WTC11 (cell line): ENCODE measurements around the gene CD40. TPM values are rescaled to one million over a fixed set of nuclear protein-coding genes. Genes with fewer than 3 reads are reported as not detected.

ENCODE experiments used
- ATAC-seq: fragments of 200-7000 bp; cut with Tn5 transposase; 2 replicates; pipeline ENCODE4 v1.10.0; 2021; ENCODE audit warnings: mild to moderate bottlenecking, moderate library complexity
- CTCF ChIA-PET: fragments of 300-600 bp; sonication (Branson Sonifier 250); formaldehyde crosslinking; loops from one replicate; lab custom pipeline; 2021; ENCODE audit warnings: antibody characterized with exemption; lab: Charles Lee
- POLR2A ChIA-PET: fragments of 350-600 bp; sonication (Branson Sonifier 250); formaldehyde crosslinking; loops from one replicate; lab custom pipeline; 2021; ENCODE audit warnings: antibody characterized with exemption; lab: Charles Lee
- DNase-seq: peaks from one replicate; pipeline ENCODE4 v3.0.0; 2021; ENCODE audit warnings: low spot score
- H3K27ac Mint-ChIP-seq: 2 replicates; pipeline ENCODE4 v1.8.0; 2021; ENCODE audit warnings: mixed read lengths
- H3K27me3 Mint-ChIP-seq: 2 replicates; pipeline ENCODE4 v1.8.0; 2021; ENCODE audit warnings: low read depth, mild to moderate bottlenecking, moderate library complexity, mixed read lengths
- H3K36me3 Mint-ChIP-seq: 2 replicates; pipeline ENCODE4 v1.8.0; 2021; ENCODE audit warnings: mixed read lengths
- H3K4me1 Mint-ChIP-seq: 2 replicates; pipeline ENCODE4 v1.8.0; 2022; ENCODE audit warnings: mixed read lengths
- H3K4me3 Mint-ChIP-seq: 2 replicates; pipeline ENCODE4 v1.8.0; 2021; ENCODE audit warnings: mild to moderate bottlenecking, moderate library complexity, mixed read lengths
- H3K9me3 Mint-ChIP-seq: 2 replicates; pipeline ENCODE4 v1.8.0; 2021; ENCODE audit warnings: mixed read lengths
- ARID4B ChIP-seq: sonication (generic); formaldehyde crosslinking; IDR thresholded peaks from 2 replicates; pipeline ENCODE4 v1.8.0; 2023; ENCODE audit warnings: missing genetic modification reagents, mild to moderate bottlenecking, borderline replicate concordance
- ATF1 ChIP-seq: sonication (generic); formaldehyde crosslinking; IDR thresholded peaks from 2 replicates; pipeline ENCODE4 v1.8.1; 2023; ENCODE audit warnings: mild to moderate bottlenecking, moderate library complexity, missing genetic modification reagents
- ATF6 ChIP-seq: sonication (generic); formaldehyde crosslinking; IDR thresholded peaks from 2 replicates; pipeline ENCODE4 v1.8.1; 2023; ENCODE audit warnings: mild to moderate bottlenecking, missing genetic modification reagents
- CREM ChIP-seq: sonication (generic); formaldehyde crosslinking; IDR thresholded peaks from 2 replicates; pipeline ENCODE4 v1.8.1; 2022; ENCODE audit warnings: mild to moderate bottlenecking, missing genetic modification reagents, moderate library complexity
- FOXK1 ChIP-seq: sonication (generic); formaldehyde crosslinking; IDR thresholded peaks from 2 replicates; pipeline ENCODE4 v1.8.0; 2022; ENCODE audit warnings: mild to moderate bottlenecking, moderate library complexity, missing genetic modification reagents
- HMGXB4 ChIP-seq: sonication (generic); formaldehyde crosslinking; IDR thresholded peaks from 2 replicates; pipeline ENCODE4 v1.8.1; 2023; ENCODE audit warnings: mild to moderate bottlenecking, moderate library complexity, missing genetic modification reagents
- IRF2 ChIP-seq: sonication (generic); formaldehyde crosslinking; IDR thresholded peaks from 2 replicates; pipeline ENCODE4 v1.8.0; 2022; ENCODE audit warnings: low read depth, missing genetic modification reagents, borderline replicate concordance
- JUN ChIP-seq: sonication (generic); formaldehyde crosslinking; IDR thresholded peaks from 2 replicates; pipeline ENCODE4 v1.8.0; 2023; ENCODE audit warnings: mild to moderate bottlenecking, missing genetic modification reagents
- MLX ChIP-seq: sonication (generic); formaldehyde crosslinking; IDR thresholded peaks from 2 replicates; pipeline ENCODE4 v1.8.1; 2023; ENCODE audit warnings: mild to moderate bottlenecking, missing genetic modification reagents, moderate library complexity
- MYBL2 ChIP-seq: sonication (generic); formaldehyde crosslinking; IDR thresholded peaks from 2 replicates; pipeline ENCODE4 v1.8.1; 2023; ENCODE audit warnings: mild to moderate bottlenecking, moderate library complexity, missing genetic modification reagents
- RELA ChIP-seq: sonication (generic); formaldehyde crosslinking; IDR thresholded peaks from 2 replicates; pipeline ENCODE4 v1.8.1; 2022; ENCODE audit warnings: missing genetic modification reagents, mild to moderate bottlenecking, borderline replicate concordance
- SMAD3 ChIP-seq: sonication (generic); formaldehyde crosslinking; IDR thresholded peaks from 2 replicates; pipeline ENCODE4 v1.8.0; 2022; ENCODE audit warnings: missing genetic modification reagents, mild to moderate bottlenecking, borderline replicate concordance
- TCF7 ChIP-seq: sonication (generic); formaldehyde crosslinking; IDR thresholded peaks from 2 replicates; pipeline ENCODE4 v1.8.0; 2022; ENCODE audit warnings: mild to moderate bottlenecking, low read depth, missing genetic modification reagents, moderate library complexity
- TEAD4 ChIP-seq: sonication (generic); formaldehyde crosslinking; IDR thresholded peaks from 2 replicates; pipeline ENCODE4 v1.8.0; 2022; ENCODE audit warnings: mild to moderate bottlenecking, missing genetic modification reagents
- TP53 ChIP-seq: sonication (generic); formaldehyde crosslinking; IDR thresholded peaks from 2 replicates; pipeline ENCODE4 v1.8.1; 2023; ENCODE audit warnings: mild to moderate bottlenecking, missing genetic modification reagents
- ZNF219 ChIP-seq: sonication (generic); formaldehyde crosslinking; IDR thresholded peaks from 2 replicates; pipeline ENCODE4 v1.8.0; 2023; ENCODE audit warnings: missing genetic modification reagents, mild to moderate bottlenecking, borderline replicate concordance
- ZNF263 ChIP-seq: sonication (generic); formaldehyde crosslinking; IDR thresholded peaks from 2 replicates; pipeline ENCODE4 v1.8.1; 2022; ENCODE audit warnings: low read depth, mild to moderate bottlenecking, moderate library complexity, missing genetic modification reagents
- ZNF416 ChIP-seq: fragments of 250-450 bp; sonication (Bioruptor Pico); IDR thresholded peaks from 2 replicates; pipeline ENCODE4 v1.9.0; 2021; ENCODE audit warnings: mild to moderate bottlenecking, inconsistent platforms
- ZSCAN18 ChIP-seq: fragments of 250-450 bp; sonication (Bioruptor Pico); IDR thresholded peaks from 2 replicates; pipeline ENCODE4 v2.1.2; 2022; ENCODE audit warnings: mild to moderate bottlenecking, moderate library complexity
- total RNA-seq: library from RNA; stranded (reverse); gene quantifications from 3 replicates; pipeline ENCODE4 v1.2.3, GENCODE V29; 2021
- TF ChIP-seq, protein P1 (sequence below): fragments of 200-600 bp; IDR thresholded peaks from 2 replicates; pipeline ENCODE4 v1.8.0; 2022; ENCODE audit warnings: antibody characterized with exemption
- TF ChIP-seq, protein P2 (sequence below): sonication (generic); formaldehyde crosslinking; IDR thresholded peaks from 2 replicates; pipeline ENCODE4 v1.8.0; 2022; ENCODE audit warnings: mild to moderate bottlenecking, missing genetic modification reagents
- TF ChIP-seq, protein P3 (sequence below): fragments of 250-450 bp; sonication (Bioruptor Pico); IDR thresholded peaks from 2 replicates; pipeline ENCODE4 v1.9.0; 2021; ENCODE audit warnings: mild to moderate bottlenecking

Gene CD40
- total RNA-seq, 1 experiment from 2014 or later: 14.8 TPM

GRCh38 chr20:46174469-46175126 is 56.5 kb downstream of the CD40 start:
- DNase-seq (peak; percentile 93), ATAC-seq (peak; percentile 97)
- peak overlapping the region; percentile 62 for H3K4me3 Mint-ChIP-seq
- H3K27ac Mint-ChIP-seq: no peak overlapping the region
- H3K4me1 Mint-ChIP-seq: no peaks in the 10 kb centered on the region
- H3K9me3 Mint-ChIP-seq: no peaks in the 10 kb centered on the region
- no peaks in the 10 kb centered on the region for H3K36me3 Mint-ChIP-seq
- ChIA-PET CTCF (interaction anchor here (0.6 to 6.9 kb wide), 35 partner anchors 8 to 189 kb away, joined by 3 to 72 read pairs (median 5); no protein-coding TSS in a partner anchor), POLR2A (interaction anchor here (1.4 kb wide), 1 partner anchor 25 kb away, joined by 4 read pairs; no protein-coding TSS in a partner anchor)
- H3K27me3 Mint-ChIP-seq: peaks cover 54% of the 10 kb centered on the region
- TF ChIP-seq, protein P1, sequence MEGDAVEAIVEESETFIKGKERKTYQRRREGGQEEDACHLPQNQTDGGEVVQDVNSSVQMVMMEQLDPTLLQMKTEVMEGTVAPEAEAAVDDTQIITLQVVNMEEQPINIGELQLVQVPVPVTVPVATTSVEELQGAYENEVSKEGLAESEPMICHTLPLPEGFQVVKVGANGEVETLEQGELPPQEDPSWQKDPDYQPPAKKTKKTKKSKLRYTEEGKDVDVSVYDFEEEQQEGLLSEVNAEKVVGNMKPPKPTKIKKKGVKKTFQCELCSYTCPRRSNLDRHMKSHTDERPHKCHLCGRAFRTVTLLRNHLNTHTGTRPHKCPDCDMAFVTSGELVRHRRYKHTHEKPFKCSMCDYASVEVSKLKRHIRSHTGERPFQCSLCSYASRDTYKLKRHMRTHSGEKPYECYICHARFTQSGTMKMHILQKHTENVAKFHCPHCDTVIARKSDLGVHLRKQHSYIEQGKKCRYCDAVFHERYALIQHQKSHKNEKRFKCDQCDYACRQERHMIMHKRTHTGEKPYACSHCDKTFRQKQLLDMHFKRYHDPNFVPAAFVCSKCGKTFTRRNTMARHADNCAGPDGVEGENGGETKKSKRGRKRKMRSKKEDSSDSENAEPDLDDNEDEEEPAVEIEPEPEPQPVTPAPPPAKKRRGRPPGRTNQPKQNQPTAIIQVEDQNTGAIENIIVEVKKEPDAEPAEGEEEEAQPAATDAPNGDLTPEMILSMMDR: peak; percentile 55
- TF ChIP-seq FOXK1: 0 out of 2 replicates have a peak, but pooled peaks have one; percentile 46
- no peak for TF ChIP-seq TCF7 (CRISPR knock-in tag)
- no peak for TF ChIP-seq ZNF219 (CRISPR knock-in tag)
- TF ChIP-seq ATF1: no peak
- TF ChIP-seq MLX: no peak
- TF ChIP-seq TP53 (CRISPR knock-in tag): 0 out of 2 replicates have a peak, but pooled peaks have one; percentile 2
- no peak for TF ChIP-seq TEAD4 (CRISPR knock-in tag)
- TF ChIP-seq RELA (CRISPR knock-in tag): no peak
- TF ChIP-seq ZNF416: no peak
- TF ChIP-seq MYBL2 (CRISPR knock-in tag): no peak
- no peak for TF ChIP-seq JUN (CRISPR knock-in tag)
- TF ChIP-seq, protein P2, sequence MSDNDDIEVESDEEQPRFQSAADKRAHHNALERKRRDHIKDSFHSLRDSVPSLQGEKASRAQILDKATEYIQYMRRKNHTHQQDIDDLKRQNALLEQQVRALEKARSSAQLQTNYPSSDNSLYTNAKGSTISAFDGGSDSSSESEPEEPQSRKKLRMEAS (CRISPR knock-in tag): peak; percentile 72; the same call in 1 of the 2 replicates
- TF ChIP-seq, protein P3, sequence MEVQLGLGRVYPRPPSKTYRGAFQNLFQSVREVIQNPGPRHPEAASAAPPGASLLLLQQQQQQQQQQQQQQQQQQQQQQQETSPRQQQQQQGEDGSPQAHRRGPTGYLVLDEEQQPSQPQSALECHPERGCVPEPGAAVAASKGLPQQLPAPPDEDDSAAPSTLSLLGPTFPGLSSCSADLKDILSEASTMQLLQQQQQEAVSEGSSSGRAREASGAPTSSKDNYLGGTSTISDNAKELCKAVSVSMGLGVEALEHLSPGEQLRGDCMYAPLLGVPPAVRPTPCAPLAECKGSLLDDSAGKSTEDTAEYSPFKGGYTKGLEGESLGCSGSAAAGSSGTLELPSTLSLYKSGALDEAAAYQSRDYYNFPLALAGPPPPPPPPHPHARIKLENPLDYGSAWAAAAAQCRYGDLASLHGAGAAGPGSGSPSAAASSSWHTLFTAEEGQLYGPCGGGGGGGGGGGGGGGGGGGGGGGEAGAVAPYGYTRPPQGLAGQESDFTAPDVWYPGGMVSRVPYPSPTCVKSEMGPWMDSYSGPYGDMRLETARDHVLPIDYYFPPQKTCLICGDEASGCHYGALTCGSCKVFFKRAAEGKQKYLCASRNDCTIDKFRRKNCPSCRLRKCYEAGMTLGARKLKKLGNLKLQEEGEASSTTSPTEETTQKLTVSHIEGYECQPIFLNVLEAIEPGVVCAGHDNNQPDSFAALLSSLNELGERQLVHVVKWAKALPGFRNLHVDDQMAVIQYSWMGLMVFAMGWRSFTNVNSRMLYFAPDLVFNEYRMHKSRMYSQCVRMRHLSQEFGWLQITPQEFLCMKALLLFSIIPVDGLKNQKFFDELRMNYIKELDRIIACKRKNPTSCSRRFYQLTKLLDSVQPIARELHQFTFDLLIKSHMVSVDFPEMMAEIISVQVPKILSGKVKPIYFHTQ (CRISPR knock-in tag): no peak
- no peak for TF ChIP-seq ZNF263 (CRISPR knock-in tag)
- no peak for TF ChIP-seq ZSCAN18
- TF ChIP-seq SMAD3: no peak
- no peak for TF ChIP-seq CREM
- no peak for TF ChIP-seq IRF2 (CRISPR knock-in tag)
- TF ChIP-seq ARID4B (CRISPR knock-in tag): no peak
- no peak for TF ChIP-seq ATF6 (CRISPR knock-in tag)
- TF ChIP-seq HMGXB4: peak; percentile 67; the same call in 1 of the 2 replicates
